Occipital lobe (tissue), 2 donors: ENCODE data around the gene JPT1. TPM values are rescaled to one million over a fixed set of nuclear protein-coding genes. Genes with fewer than 3 reads are reported as not detected.

Source experiments
- DNase-seq: peaks from one replicate; lab custom pipeline; 2025; lab: John Stamatoyannopoulos, UW
- total RNA-seq: library from RNA; depleted of rRNA; stranded (reverse); fragments of >200 nt; gene quantifications from one replicate; pipeline ENCODE4 v1.2.3, GENCODE V29; 2014

The JPT1 gene
- total RNA-seq, 1 donor from 2014 or later = 548 TPM

GRCh38 chr17:75105126-75106080, 48.9 kb downstream of the JPT1 start:
- DNase-seq = no peak

DNA sequence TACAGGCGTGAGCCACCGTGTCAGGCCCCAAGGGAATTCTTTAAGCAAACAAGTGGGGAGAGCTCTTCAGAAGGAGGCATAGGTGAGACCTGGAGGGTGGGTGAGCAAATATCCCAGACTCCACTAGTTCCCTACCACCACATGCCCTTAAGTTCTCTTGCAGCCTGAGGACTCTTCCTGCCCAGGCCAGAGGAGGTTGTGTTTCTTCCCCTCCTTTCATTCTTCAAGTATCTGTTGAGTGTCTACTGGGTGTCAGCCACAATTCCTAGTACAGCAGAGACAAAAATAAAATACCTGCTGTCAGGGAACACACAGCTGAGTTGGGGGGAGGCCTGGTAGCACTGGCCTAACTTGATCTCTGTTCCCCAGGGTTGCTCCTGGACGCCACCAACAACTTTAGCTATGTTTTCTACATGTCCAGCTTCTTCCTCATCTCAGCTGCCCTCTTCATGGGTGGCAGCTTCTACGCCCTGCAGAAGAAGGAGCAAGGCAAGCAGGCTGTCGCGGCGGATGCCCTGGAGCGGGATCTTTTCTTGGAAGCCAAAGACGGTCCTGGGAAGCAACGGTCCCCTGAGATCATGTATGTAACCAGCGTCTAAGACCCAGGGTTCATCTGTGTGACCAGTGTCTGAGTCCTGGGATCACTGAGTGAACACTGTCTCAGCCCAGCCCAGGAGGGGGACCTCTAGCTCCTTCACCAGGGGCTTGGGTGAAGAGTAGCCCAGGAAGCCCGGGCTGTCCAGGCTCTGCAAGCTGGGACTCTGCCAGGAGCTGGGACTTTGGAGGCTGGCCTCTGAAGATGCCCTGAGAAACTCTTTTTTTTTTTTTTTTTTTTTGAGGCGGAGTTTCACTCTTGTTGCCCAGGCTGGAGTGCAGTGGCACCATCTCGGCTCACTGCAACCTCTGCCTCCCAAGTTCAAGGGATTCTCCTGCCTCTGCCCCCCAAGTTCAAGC, 50.4 kb downstream of the JPT1 start:
- DNase-seq = no peak

DNA sequence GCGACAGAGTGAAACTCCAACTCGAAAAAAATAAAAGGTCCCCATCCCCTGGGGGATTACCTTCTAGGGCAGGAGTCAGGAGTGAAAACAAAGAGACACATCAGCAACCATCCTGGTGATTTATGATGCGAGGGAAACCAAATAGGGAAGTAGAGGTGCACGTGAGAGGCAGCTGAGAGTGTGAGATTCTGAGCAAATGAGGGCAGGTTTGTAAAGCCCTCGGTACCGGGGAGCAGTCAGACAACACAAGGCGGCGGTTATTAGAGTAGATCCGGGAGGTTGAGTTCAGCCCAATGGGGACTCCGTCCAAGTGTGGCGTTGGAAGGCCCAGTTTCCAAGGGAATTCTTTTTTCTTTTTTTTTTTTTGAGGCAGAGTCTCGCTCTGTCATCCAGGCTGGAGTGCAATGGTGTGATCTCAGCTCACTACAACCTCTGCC, 51.9 kb downstream of the JPT1 start:
- DNase-seq = no peak

DNA sequence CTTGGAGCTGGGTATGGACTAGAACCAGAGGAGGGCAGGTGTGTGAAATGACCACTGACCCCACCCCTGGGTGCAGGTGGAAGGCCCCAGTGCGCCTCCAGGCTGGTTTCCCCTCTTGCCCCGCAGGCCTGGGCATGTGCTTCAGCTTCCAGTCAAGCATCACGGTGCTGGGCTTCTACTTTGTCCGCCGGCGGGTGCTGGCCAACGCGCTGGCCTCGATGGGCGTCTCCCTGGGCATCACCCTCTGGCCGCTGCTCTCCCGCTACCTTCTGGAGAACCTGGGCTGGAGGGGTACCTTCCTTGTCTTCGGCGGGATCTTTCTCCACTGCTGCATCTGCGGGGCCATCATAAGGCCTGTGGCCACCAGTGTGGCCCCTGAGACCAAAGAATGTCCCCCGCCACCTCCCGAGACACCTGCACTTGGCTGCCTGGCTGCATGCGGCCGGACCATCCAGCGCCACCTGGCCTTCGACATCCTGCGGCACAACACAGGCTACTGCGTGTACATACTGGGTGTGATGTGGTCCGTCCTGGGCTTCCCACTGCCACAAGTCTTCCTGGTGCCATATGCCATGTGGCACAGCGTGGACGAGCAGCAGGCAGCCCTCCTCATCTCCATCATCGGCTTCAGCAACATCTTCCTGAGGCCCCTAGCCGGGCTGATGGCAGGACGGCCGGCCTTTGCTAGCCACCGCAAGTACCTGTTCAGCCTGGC, 54.3 kb downstream of the JPT1 start:
- DNase-seq = no peak

DNA sequence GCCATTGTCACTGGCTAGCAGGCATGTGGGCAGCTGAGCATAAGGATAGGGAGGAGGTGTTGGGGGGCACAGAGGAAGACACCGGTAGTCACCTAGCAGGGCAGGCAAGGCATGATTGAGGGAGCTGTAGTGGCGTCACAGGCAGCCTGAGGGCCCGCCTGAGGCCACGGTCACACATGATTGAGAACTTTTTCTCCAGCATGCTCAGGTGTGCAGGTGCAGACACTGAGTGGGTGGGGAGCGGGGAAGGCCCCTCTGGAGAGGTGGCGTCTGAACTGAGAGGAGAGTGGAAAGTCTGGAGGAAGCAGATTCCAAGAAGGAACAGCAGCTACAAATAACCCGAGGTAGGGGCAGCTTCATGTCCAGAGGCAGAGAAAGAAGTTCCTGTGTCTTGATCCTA, 55.5 kb downstream of the JPT1 start:
- no peak for DNase-seq

GRCh38 chr17:75097865-75098264, 56.4 kb downstream of the JPT1 start:
- DNase-seq = no peak

DNA sequence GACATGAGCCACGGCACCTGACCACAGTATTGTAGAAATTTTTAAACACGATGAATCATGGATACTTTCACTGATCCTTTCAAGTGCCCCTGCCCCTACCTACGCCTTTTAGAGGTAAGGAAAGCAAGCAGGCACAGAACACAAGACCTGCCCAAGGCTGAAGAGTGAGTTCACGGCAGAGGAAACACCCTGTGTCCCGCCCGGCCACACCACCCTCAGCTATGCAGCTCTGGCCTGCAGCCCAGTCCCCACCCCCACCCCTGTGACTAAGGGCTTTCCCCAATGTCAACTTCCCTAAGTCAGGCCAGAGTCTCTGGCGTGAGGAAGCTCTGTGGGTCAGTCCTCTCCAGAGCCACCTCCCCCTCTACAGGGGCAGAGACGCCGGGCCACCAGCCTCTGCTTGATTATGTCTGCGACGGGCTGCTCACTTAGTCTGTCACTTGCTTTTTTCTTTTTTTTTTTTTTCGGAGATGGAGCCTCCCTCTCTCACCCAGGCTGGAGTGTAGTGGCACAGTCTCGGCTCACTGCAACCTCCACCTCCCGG, 58.2 kb downstream of the JPT1 start:
- peak; percentile 23 for DNase-seq

DNA sequence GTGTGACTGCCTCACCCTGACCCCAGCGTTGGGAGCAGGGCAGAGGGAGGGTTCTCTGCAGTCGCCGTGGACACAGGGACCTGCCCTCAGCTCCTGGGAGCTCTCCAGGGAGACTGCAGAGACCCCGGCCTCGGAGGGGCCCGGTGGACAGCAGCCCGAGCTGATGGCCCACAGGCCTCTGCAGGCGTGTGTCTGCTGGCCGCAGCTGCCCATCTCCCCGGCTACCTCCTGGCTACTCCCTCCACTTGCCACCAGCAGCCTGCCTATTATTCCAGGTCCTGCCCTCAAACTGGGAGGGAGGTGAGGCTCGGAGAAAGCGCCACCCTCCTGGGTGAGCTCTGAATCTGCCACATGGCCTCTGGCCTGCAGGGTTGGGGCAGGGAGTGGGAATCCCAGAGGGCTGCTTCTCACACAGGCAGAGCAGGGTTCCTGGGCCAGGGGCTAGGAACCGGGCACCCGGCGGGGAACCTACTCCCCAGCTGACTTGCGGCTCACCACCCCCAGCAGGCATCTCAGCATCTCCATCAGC, 59.4 kb downstream of the JPT1 start:
- DNase-seq = no peak

DNA sequence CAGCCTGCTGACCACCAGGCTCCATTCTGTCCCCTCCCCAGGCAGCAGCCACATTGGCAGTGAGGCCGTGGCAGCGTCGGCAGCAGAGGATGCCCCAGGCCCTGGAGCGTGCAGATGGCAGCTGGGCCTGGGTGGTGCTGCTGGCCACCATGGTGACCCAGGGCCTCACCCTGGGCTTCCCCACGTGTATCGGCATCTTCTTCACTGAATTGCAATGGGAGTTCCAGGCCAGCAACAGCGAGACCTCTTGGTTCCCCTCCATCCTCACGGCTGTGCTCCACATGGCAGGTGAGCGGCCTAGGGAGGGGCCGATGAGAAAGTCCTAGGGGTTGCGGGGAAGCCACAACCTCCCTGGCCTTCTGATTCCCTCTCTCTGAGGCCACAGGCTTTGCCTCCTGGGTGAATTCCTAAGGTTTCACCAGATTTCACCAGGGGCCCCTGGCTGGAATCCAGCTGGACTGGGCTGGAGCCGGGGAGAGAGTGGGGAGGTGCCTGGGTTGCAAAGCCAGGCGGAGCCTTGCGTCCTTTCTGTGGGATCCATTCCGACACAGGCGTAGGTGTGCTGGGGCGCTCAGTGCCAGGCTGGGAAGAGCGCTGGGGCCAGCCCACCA, 60.7 kb downstream of the JPT1 start:
- DNase-seq = no peak

DNA sequence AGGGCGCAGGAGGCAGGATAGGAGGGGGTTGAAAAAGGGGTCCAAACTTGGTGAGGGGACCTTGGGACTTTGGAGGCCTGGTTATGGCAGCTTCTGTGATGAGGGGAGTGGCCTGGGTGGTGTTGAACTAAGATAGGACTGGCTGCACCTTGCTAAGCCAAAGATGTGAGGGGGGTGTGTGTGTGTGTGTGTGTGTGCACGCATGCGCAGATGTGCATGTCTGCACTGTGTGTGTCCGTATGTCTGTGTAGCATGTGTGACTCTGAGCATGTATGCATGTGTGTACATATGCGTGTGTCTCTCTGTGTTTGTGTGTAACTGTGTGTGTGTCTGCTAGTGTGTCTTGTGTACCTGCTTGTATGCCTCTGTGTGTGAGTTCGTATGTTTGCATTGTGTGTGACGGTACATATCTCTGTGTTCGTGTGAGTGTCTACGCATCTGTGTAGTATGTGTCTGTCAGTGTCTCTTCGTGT, 62.4 kb downstream of the JPT1 start:
- no peak for DNase-seq

DNA sequence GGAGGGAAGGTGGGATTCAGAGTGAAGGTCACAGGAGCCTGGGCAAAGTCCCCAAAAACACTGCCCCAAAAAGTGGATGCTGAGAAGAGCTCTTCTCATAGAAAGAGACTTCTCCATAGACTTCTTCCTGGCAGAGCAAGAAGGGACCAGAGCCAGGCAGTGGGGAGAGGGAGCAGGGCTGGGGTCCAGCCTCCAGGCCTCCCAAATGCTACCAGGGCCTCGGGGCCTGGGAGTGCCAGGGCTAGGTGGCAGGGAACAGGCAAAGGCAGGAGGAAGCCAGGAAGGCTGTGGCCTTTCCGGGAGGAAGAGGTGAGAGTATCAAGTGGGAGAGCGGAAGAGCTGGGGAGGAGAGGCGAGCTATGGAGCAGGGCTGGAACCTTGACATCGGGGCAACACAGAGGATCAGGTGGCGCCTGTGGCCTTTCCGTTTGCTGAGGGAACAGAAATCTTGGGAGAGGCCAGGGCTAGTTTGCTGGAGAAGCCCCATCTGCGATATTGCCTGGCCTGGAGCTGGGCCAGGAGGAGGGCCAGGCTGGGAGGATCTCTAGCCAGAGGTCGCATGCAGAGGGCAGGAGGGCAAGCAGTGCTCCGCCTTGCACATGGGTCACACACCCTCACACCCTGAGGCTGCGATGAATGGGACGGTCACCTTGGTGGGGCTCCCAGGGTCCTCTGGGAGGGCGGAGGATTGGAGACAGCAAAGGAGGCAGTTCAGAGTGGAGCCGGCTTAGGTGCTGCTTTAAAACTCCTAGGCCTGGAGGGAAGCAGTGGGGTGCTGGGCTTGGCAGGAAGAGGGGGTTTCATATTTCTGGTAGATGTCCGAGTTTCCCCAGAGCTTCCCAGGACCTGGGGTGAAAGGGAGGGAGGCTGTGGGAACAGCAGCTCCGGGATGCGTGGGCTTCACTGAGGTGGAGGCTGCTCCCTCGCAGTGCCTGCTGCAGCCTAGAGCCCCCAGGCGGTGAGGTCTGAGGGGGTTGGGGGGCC, 63.1 kb downstream of the JPT1 start:
- no peak for DNase-seq

DNA sequence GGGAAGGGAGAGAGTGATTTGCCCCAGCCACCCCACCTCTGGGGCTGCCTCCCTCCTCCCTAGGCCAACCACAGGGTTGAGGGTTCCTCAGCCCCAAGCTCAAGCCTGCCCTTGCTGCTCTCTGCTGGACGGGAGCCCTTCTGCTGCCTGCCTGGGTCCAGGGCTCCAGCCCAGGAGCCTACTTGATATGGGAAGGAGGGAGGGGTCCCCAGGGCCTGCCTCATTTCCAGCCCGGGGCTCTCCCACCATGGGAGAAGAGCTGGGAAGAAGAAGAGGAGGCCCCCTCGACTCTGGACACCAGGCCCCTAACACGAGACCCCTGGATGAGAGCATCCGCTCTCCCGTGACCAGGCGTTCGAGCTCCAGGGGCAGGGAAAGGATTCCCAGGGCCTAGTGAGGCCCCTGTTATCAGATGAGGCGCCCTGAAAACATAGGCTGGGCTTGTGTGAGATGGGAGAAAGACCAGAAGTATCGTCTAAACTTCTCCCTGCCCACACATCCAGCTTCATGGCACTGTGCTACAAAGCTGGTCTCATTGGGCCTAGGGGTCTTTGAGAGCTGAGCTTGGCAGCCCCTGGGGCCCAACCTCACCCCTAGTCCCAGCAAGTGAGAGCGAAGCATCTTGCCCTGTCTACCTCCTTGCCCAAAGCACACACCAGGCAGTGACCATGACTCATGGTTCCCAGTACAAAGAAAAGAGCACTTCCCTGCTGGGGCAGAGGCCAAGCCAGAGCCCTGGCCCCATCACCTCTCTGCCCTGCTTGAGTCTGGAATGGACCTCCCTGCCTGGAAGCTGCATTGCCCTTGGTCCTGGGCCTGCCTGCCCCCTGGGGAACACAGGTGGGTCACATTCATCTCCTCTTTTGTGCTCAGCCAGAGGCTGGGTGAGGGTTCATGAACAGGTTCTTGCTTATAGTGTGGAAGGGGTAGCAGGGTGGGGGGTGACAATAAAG, 65.6 kb downstream of the JPT1 start:
- no peak for DNase-seq

- no peak for DNase-seq
Observed at GRCh38 chr17:75087558-75088453, 66.5 kb downstream of the JPT1 start, which contains the start of gene SLC16A5. TSS of gene SLC16A5 (plus strand) at chr17:75087954. CDS start at chr17:75093637, 5,683 bp downstream.

GRCh38 chr17:75087182-75087557, 67.1 kb downstream of the JPT1 start:
- no peak for DNase-seq

DNA sequence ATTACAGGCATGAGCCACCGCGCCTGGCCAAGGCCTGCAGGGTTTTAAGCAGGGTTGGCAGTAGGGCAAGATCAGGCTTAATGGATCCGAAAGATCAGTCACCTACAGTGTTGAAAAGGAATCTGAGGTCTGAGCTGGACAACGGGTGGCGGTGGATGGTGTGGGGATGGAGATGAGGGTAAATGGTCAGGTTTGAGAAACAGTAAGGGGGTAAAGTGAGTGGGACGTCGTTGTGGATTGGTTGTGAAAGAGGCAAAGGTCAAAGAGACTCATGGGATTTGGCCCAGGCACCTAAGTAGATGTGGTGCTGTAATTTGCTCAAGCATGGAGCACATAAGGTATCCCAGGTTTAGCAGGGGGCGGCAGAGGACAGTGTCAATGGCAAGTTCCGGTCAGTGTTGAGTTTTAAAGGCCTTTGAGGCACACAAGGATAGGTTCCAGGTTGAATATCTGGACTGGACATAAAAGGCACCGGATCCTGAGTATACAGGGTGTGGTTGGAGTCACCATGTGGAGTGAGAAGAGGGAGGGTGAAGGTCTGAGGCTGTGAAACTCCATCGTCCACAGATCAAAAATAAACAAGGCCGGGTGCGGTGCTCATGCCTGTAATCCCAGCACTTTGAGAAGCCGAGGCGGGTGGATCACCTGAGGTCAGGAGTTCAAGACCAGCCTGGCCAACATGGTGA, 67.7 kb downstream of the JPT1 start:
- DNase-seq = no peak
